ENCODE measurements around the gene PRG3. TPM values are rescaled to one million over a fixed set of nuclear protein-coding genes. Genes with fewer than 3 reads are reported as not detected.

PRG3 gene
- total RNA-seq, 6 donors from 2014 or later: not detected

- 21 to 23% methylated on average over 9 to 11 of the region's 11 CpGs for WGBS, 2 donors
- Histone ChIP-seq H3K4me1 (peaks cover 0 to 6% (median 3%) of the 10 kb centered on the region in 4 donors), H3K4me3 (no peak overlapping the region), H3K27ac (no peak overlapping the region), H3K9me3 (no peaks in the 10 kb centered on the region), H3K27me3 (no peaks in the 10 kb centered on the region), H3K36me3 (no peaks in the 10 kb centered on the region)
- DNase-seq (peak in 1 of 2 donors; percentile 75), ATAC-seq (ENCODE audit: low FRiP score in 2 of 2) (peak; percentile 82 to 88)
- TF ChIP-seq POLR2AphosphoS5 (IDR thresholded peaks at IDR 0.05) (no peak), CTCF (IDR thresholded peaks at IDR 0.05) (peak; percentile 61 to 86 (median 72))
These were observed 35.3 kb downstream of the PRG3 start for GRCh38 chr11:57345555-57346211.

GRCh38 chr11:57344826-57345225, 36.1 kb downstream of the PRG3 start:
- H3K9me3 ChIP-seq: no peaks in the 10 kb centered on the region
- TF ChIP-seq POLR2AphosphoS5 (IDR thresholded peaks at IDR 0.05): no peak
- TF ChIP-seq CTCF (IDR thresholded peaks at IDR 0.05): no peak
- no peak for TF ChIP-seq EP300 (IDR thresholded peaks at IDR 0.05)
- no peak for TF ChIP-seq POLR2A (IDR thresholded peaks at IDR 0.05)
- H3K4me1 ChIP-seq: peaks cover 0 to 3% (median 1%) of the 10 kb centered on the region in 4 donors
- no peaks in the 10 kb centered on the region for H3K36me3 ChIP-seq
- WGBS, 2 donors: 90 to 94% methylated on average over 5 to 10 of the region's 10 CpGs
- DNase-seq: no peak
- no peak overlapping the region for H3K27ac ChIP-seq
- no peak overlapping the region for H3K4me3 ChIP-seq
- ATAC-seq (ENCODE audit: low FRiP score in 2 of 2): no peak
- H3K27me3 ChIP-seq: no peaks in the 10 kb centered on the region

GRCh38 chr11:57343825-57344224, 37.1 kb downstream of the PRG3 start:
- whole genome bisulfite sequencing, 2 donors: 71 to 79% methylated on average over 7 of the region's 7 CpGs
- Histone ChIP-seq H3K9me3 (no peaks in the 10 kb centered on the region), H3K4me1 (no peaks in the 10 kb centered on the region), H3K36me3 (no peaks in the 10 kb centered on the region), H3K27me3 (no peaks in the 10 kb centered on the region), H3K4me3 (no peak overlapping the region), H3K27ac (no peak overlapping the region)
- no peak for TF ChIP-seq CTCF (IDR thresholded peaks at IDR 0.05)
- no peak for TF ChIP-seq POLR2AphosphoS5 (IDR thresholded peaks at IDR 0.05)
- TF ChIP-seq EP300 (IDR thresholded peaks at IDR 0.05): no peak
- TF ChIP-seq POLR2A (IDR thresholded peaks at IDR 0.05): no peak
- ATAC-seq (ENCODE audit: low FRiP score in 2 of 2): no peak
- no peak for DNase-seq

- Histone ChIP-seq H3K4me3 (no peak overlapping the region), H3K27ac (no peak overlapping the region), H3K36me3 (no peaks in the 10 kb centered on the region), H3K9me3 (no peaks in the 10 kb centered on the region), H3K27me3 (no peaks in the 10 kb centered on the region), H3K4me1 (no peaks in the 10 kb centered on the region)
- ATAC-seq (ENCODE audit: low FRiP score in 2 of 2) (no peak), DNase-seq (no peak)
- WGBS, 2 donors: 89 to 91% methylated on average over 11 of the region's 11 CpGs
- no peak for TF ChIP-seq POLR2A (IDR thresholded peaks at IDR 0.05)
- no peak for TF ChIP-seq CTCF (IDR thresholded peaks at IDR 0.05)
- no peak for TF ChIP-seq EP300 (IDR thresholded peaks at IDR 0.05)
- no peak for TF ChIP-seq POLR2AphosphoS5 (IDR thresholded peaks at IDR 0.05)
These were observed 38.2 kb downstream of the PRG3 start for GRCh38 chr11:57342702-57343101.

GRCh38 chr11:57341250-57341808, 39.6 kb downstream of the PRG3 start:
- no peak overlapping the region for H3K4me3 ChIP-seq
- no peak for DNase-seq
- ATAC-seq (ENCODE audit: low FRiP score in 2 of 2): no peak
- WGBS, 2 donors: 74 to 78% methylated on average over 6 of the region's 6 CpGs
- peaks cover 2 to 4% (median 3%) of the 10 kb centered on the region in 4 donors for H3K4me1 ChIP-seq
- no peaks in the 10 kb centered on the region for H3K36me3 ChIP-seq
- no peak for TF ChIP-seq POLR2AphosphoS5 (IDR thresholded peaks at IDR 0.05)
- TF ChIP-seq EP300 (IDR thresholded peaks at IDR 0.05): no peak
- no peak for TF ChIP-seq CTCF (IDR thresholded peaks at IDR 0.05)
- TF ChIP-seq POLR2A (IDR thresholded peaks at IDR 0.05): no peak
- H3K27ac ChIP-seq: no peak overlapping the region
- H3K9me3 ChIP-seq: no peaks in the 10 kb centered on the region
- H3K27me3 ChIP-seq: no peaks in the 10 kb centered on the region

Measured in upper lobe of left lung (tissue), 6 donors.